ENCODE data around the gene PODNL1. TPM values are rescaled to one million over a fixed set of nuclear protein-coding genes. Genes with fewer than 3 reads are reported as not detected.

The PODNL1 gene
- total and polyA plus RNA-seq, 2 of the 8 experiments (the other 6 are each of a cell fraction or from before 2014, with no cell fraction given): 1.0 to 1.5 TPM

DNA sequence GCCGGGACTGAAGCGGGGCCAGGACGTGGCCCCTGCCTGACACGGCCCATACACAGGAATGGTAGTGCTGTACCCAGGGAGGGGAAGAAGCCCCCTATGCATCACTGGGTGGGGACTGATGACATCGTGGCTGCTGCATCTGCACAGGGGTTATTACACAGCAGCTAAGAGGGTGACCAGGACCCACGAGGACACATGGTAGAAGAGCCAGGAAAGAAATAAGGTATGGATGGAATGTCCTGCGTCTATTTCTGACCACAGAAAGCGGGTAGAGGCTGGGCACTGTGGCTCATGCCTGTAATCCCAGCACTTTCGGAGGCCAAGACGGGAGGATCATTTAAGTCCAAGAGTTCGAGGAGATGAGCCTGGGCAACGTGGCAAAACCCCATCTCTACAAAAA lies 38.2 kb upstream of the PODNL1 start (continued):
- no peak for TF ChIP-seq USF2 (IDR thresholded peaks at IDR 0.05; ENCODE audit: low read length)
- no peak for TF ChIP-seq GTF2F1 (IDR thresholded peaks at IDR 0.05; ENCODE audit: borderline replicate concordance, low read depth, low read length)
- no peak for TF ChIP-seq ZNF274 (IDR thresholded peaks at IDR 0.05; ENCODE audit: borderline replicate concordance, extremely low read depth, low read length)

Measured in H1 (cell line).